ENCODE results near the gene CGNL1.

DNA sequence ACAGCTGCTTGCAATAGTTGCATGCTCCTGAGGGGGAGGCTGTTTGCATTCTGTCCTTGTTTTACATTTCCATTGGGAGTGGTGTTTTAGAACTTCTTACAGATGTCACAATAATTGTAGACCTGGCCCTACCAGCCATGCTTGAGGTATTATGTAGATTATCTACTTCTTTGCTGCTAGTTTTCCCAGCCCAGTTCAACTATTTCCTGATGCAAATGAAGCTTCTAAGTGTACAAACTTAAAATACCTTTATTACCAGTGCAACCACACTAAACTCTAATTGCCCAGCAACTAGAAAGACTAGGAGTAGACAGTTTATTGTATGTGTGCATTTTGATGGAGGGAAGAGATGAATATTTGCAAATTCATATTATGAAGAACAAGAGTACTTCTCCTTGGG is 110.5 kb downstream of the CGNL1 start:
- TF ChIP-seq, protein P1, sequence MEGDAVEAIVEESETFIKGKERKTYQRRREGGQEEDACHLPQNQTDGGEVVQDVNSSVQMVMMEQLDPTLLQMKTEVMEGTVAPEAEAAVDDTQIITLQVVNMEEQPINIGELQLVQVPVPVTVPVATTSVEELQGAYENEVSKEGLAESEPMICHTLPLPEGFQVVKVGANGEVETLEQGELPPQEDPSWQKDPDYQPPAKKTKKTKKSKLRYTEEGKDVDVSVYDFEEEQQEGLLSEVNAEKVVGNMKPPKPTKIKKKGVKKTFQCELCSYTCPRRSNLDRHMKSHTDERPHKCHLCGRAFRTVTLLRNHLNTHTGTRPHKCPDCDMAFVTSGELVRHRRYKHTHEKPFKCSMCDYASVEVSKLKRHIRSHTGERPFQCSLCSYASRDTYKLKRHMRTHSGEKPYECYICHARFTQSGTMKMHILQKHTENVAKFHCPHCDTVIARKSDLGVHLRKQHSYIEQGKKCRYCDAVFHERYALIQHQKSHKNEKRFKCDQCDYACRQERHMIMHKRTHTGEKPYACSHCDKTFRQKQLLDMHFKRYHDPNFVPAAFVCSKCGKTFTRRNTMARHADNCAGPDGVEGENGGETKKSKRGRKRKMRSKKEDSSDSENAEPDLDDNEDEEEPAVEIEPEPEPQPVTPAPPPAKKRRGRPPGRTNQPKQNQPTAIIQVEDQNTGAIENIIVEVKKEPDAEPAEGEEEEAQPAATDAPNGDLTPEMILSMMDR (IDR thresholded peaks at IDR 0.05) = no peak
- TF ChIP-seq EZH2 (IDR thresholded peaks at IDR 0.05) = no peak
